NCI-H510A (cell line): ENCODE measurements around the gene ERBB2.
A peak's percentile ranks its signal among the peaks of the same experiment; 100 is the strongest.

Source experiments
- DNase-seq: peaks from one replicate; lab custom pipeline; 2025; lab: John Stamatoyannopoulos, UW

ERBB2 gene

GRCh38 chr17:39699818-39700147 lies at the start of gene ERBB2:
ERBB2 (plus strand) TSS chr17:39700064; CDS start chr17:39700239, 175 bp downstream.
- DNase-seq, result no peak

- DNase-seq, result no peak
Observed at GRCh38 chr17:39650121-39650579, 49.7 kb upstream of the ERBB2 start.

- no peak for DNase-seq
Observed at GRCh38 chr17:39651923-39652586, 47.8 kb upstream of the ERBB2 start.

GRCh38 chr17:39652587-39653315 lies 47.1 kb upstream of the ERBB2 start:
- no peak for DNase-seq

- no peak for DNase-seq
Observed at GRCh38 chr17:39653316-39653661, 46.6 kb upstream of the ERBB2 start.

GRCh38 chr17:39653662-39654331 lies 46.1 kb upstream of the ERBB2 start:
- DNase-seq, result peak; percentile 46

- DNase-seq, result no peak
Observed at GRCh38 chr17:39655105-39655504, 44.8 kb upstream of the ERBB2 start.

- no peak for DNase-seq
Observed at GRCh38 chr17:39658346-39658745, 41.5 kb upstream of the ERBB2 start.

GRCh38 chr17:39658760-39659159 lies 41.1 kb upstream of the ERBB2 start:
- no peak for DNase-seq

- DNase-seq, result no peak
Observed at GRCh38 chr17:39659279-39660010, 40.4 kb upstream of the ERBB2 start.

GRCh38 chr17:39660011-39660360 lies 39.9 kb upstream of the ERBB2 start:
- no peak for DNase-seq

- DNase-seq, result no peak
Observed at GRCh38 chr17:39660397-39661385, 39.2 kb upstream of the ERBB2 start.

GRCh38 chr17:39661744-39662541 lies 37.9 kb upstream of the ERBB2 start:
- DNase-seq, result no peak

- no peak for DNase-seq
Observed at GRCh38 chr17:39662551-39663339, 37.1 kb upstream of the ERBB2 start.

- DNase-seq, result no peak
Observed at GRCh38 chr17:39663340-39663687, 36.5 kb upstream of the ERBB2 start.

GRCh38 chr17:39663688-39664580 lies 35.9 kb upstream of the ERBB2 start:
- DNase-seq, result peak; percentile 47

- no peak for DNase-seq
Observed at GRCh38 chr17:39664581-39665561, 35.0 kb upstream of the ERBB2 start, which contains the start of gene TCAP. TCAP (plus strand) TSS chr17:39665349; CDS start chr17:39665360, 11 bp downstream.
